HG03342 (cell line): ENCODE results near the gene TMEM86A.

Experiments
- ATAC-seq: cut with Tn5 transposase; IDR thresholded peaks from one replicate; pipeline ENCODE4 v1.9.1; 2021; ENCODE audit warnings: mild to moderate bottlenecking, moderate library complexity; ENCODE audit not compliant: unreplicated experiment

The TMEM86A gene

GRCh38 chr11:18752502-18752901 lies 53.9 kb downstream of the TMEM86A start:
- no peak for ATAC-seq

GRCh38 chr11:18754308-18754707 lies 55.7 kb downstream of the TMEM86A start:
- ATAC-seq, result no peak
